ENCODE data around the gene NTN3. TPM values are rescaled to one million over a fixed set of nuclear protein-coding genes. Genes with fewer than 3 reads are reported as not detected.

The NTN3 gene
- total RNA-seq, 2 experiments from 2014 or later = 0.10 TPM; not detected in 1

DNA sequence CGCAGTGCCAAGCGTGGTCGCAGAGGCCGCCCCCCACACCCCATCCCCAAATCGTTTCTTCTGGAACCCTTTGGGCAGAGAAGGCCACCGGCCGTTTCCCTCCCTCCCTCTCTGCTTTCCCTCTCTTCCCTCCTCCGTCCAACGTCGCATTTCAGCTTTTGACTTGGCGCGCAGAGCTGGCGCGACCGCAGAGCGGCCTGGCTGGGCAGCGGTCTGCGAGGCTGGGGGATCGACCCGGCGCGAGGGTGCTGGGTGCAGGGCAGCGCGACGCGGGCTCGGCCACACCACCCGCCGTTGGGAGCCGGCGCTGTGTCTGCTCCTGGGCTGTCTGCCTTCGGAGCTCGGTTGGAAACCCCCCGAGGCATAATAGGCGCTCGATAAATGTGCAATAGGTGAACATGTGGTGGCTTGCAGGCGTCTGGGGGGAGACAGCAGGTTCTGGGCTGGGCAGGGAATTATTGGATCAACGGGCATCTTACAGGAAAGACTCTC, 2.8 kb upstream of the NTN3 start:
- H3K36me3 Mint-ChIP-seq (ENCODE audit: low read depth) = no peaks in the 10 kb centered on the region
- ChIA-PET POLR2A (interaction anchor here (0.9 kb wide), 1 partner anchor 38 kb away, joined by 3 read pairs; the partner anchor contains the start of gene CCNF), CTCF (interaction anchor here (3.3 kb wide), 1 partner anchor 33 kb away, joined by 10 read pairs; no protein-coding TSS in a partner anchor)
- H3K4me1 Mint-ChIP-seq (ENCODE audit: low read depth) = peaks cover 9% of the 10 kb centered on the region
- H3K27ac Mint-ChIP-seq = no peak overlapping the region
- peaks cover 36% of the 10 kb centered on the region for H3K27me3 Mint-ChIP-seq (ENCODE audit: low read depth)
- DNase-seq = no peak
- peak overlapping the region; percentile 18 for H3K4me3 Mint-ChIP-seq
- H3K9me3 Mint-ChIP-seq (ENCODE audit: insufficient read depth) = no peaks in the 10 kb centered on the region
- ATAC-seq = peak; percentile 35

DNA sequence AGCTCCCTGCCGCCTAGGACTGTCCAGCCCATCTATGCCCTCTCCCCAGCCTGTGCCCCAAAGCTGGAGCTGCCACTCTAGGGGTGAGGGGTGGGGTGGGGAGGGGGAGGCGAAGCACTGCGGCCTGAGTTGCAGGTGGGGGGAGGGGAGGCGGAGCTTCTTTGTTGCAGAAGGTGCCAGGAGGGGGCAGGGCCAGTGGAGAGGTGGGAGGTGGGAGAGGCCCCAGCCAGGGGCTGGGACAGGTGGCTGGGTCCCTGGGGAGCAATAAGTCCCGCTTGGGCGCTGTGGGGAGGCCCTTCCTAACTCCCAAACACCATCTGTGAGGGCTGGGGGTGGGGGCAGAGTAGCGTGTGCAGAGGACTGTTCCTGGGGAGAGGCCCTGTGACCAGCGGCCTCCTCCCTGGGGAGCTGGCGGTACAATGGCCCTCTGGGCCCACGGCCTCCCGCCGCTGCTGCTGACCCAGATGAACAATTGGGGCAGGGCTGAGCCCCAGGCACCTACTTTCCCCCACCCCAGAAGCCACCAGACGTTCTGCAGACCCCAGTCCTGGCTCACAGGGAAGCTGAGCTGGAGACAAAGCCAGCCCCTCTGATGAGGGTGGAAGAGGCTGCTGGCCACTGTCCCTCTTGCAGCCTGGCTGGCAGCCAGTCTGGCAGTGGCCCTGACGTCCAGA, 2.2 kb upstream of the NTN3 start:
- DNase-seq (no peak), ATAC-seq (no peak)
- peaks cover 38% of the 10 kb centered on the region for H3K27me3 Mint-ChIP-seq (ENCODE audit: low read depth)
- H3K4me3 Mint-ChIP-seq = peak overlapping the region; percentile 18
- POLR2A ChIA-PET = interaction anchor here (0.9 to 3.2 kb wide), 2 partner anchors 8 to 39 kb away, joined by 3 to 14 read pairs; partner anchors contain the start of genes CCNF and TEDC2
- CTCF ChIA-PET = interaction anchor here (3.3 kb wide), 1 partner anchor 32 kb away, joined by 10 read pairs; no protein-coding TSS in a partner anchor
- H3K4me1 Mint-ChIP-seq (ENCODE audit: low read depth) = peaks cover 11% of the 10 kb centered on the region
- no peaks in the 10 kb centered on the region for H3K36me3 Mint-ChIP-seq (ENCODE audit: low read depth)
- no peak overlapping the region for H3K27ac Mint-ChIP-seq
- no peaks in the 10 kb centered on the region for H3K9me3 Mint-ChIP-seq (ENCODE audit: insufficient read depth)

DNA sequence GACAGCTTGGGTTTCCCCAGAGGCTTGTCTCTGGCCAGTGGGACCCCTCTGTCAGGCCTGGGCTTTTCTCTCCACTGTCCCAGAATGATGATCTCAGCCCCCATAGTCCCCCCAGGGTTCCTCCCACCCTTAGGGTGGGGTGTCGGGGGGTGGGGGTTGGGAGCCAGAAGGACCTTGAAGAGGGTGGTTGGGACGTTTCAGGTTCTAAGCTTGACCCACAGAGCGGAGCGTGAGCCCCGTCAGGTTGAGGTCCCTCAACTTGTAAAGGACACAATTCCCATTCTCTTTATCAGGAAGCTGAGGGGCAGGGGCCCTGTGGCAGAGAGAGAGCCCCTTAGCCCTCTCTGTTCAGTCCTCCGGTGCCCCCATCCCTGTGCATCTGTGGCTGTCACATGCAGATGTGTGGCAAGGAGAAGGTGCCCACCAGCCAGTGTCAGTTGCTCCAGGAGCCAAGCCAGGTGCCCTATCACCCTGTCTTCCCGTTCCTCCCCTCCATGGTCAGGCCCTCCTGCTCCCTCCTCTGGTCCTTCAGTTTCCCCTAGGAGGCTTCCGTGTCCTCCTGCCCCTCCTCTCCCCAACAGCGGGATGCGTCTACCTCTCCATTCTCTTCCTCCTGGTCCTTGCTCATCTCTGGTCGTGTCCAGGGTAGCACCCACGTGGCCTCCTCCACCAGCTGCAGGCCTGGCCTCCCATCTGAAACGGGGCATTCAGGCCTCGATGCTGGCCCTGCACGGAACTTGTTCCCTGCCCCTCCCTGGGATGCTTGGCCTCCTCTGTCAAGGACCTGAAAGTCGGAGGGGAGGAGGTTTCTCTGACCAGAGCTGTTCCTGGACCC, 1.5 kb upstream of the NTN3 start:
- ATAC-seq = no peak
- Mint-ChIP-seq H3K27me3 (ENCODE audit: low read depth) (peaks cover 38% of the 10 kb centered on the region), H3K27ac (peak overlapping the region; percentile 41), H3K36me3 (ENCODE audit: low read depth) (no peaks in the 10 kb centered on the region), H3K4me3 (no peak overlapping the region), H3K9me3 (ENCODE audit: insufficient read depth) (no peaks in the 10 kb centered on the region), H3K4me1 (ENCODE audit: low read depth) (peaks cover 11% of the 10 kb centered on the region)
- DNase-seq = no peak
- ChIA-PET POLR2A (interaction anchor here (0.9 to 3.2 kb wide), 2 partner anchors 9 to 40 kb away, joined by 3 to 14 read pairs; partner anchors contain the start of genes CCNF and TEDC2), CTCF (interaction anchor here (1.4 to 3.3 kb wide), 3 partner anchors 10 to 32 kb away, joined by 3 to 10 read pairs (median 4); partner anchors contain the start of gene TEDC2)

DNA sequence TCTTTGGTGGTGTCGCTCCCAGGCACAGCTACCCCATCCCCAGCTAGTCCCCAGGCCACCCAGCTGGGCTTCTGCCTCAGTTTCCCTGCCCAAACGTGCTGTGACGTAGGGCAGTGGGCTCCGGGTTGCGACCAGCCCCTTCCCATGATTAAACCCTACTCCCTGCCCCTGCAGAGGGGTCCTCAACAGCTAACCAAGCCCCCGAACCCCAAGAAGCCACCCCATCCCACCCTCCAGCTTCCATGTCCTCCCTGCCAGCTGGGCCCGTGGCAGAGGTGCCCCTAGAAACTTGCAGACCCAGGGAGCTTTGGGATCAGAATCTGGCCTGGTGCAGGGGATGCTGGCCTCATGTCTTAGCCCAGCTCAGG, 879 bp upstream of the NTN3 start:
- ChIA-PET POLR2A (interaction anchor here (3.2 kb wide), 1 partner anchor 10 kb away, joined by 14 read pairs; the partner anchor contains the start of gene TEDC2), CTCF (interaction anchor here (1.4 to 3.3 kb wide), 3 partner anchors 11 to 31 kb away, joined by 3 to 10 read pairs (median 4); partner anchors contain the start of gene TEDC2)
- Mint-ChIP-seq H3K36me3 (ENCODE audit: low read depth) (no peaks in the 10 kb centered on the region), H3K27ac (no peak overlapping the region), H3K27me3 (ENCODE audit: low read depth) (peaks cover 38% of the 10 kb centered on the region), H3K4me3 (no peak overlapping the region), H3K9me3 (ENCODE audit: insufficient read depth) (no peaks in the 10 kb centered on the region), H3K4me1 (ENCODE audit: low read depth) (peaks cover 11% of the 10 kb centered on the region)
- no peak for ATAC-seq
- DNase-seq = no peak

DNA sequence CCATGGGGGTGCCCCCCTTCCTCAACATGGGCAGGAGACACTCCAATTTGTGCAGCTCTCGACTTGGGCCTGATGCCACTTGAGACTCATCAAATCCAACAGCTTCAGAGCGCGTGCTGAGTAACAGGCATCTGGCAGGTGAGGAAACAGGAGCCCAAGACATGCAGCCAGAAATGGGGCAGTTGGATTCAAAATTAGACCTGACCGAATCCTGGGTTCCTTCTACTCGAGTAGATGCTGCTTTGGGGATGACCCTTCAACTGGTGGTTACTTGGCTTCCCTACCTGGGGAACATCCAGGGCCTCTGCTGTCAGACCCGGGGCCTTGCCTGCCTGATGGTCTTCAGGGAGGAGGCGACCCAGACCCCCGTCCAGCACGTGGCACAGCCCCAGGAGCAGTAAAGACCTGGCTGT, 488 bp upstream of the NTN3 start:
- Mint-ChIP-seq H3K4me3 (no peak overlapping the region), H3K36me3 (ENCODE audit: low read depth) (no peaks in the 10 kb centered on the region), H3K4me1 (ENCODE audit: low read depth) (peaks cover 11% of the 10 kb centered on the region), H3K9me3 (ENCODE audit: insufficient read depth) (no peaks in the 10 kb centered on the region), H3K27ac (no peak overlapping the region), H3K27me3 (ENCODE audit: low read depth) (peaks cover 38% of the 10 kb centered on the region)
- CTCF ChIA-PET = interaction anchor here (1.4 to 3.3 kb wide), 3 partner anchors 11 to 31 kb away, joined by 3 to 10 read pairs (median 4); partner anchors contain the start of gene TEDC2
- ATAC-seq (no peak), DNase-seq (no peak)
- POLR2A ChIA-PET = interaction anchor here (3.2 kb wide), 1 partner anchor 10 kb away, joined by 14 read pairs; the partner anchor contains the start of gene TEDC2

DNA sequence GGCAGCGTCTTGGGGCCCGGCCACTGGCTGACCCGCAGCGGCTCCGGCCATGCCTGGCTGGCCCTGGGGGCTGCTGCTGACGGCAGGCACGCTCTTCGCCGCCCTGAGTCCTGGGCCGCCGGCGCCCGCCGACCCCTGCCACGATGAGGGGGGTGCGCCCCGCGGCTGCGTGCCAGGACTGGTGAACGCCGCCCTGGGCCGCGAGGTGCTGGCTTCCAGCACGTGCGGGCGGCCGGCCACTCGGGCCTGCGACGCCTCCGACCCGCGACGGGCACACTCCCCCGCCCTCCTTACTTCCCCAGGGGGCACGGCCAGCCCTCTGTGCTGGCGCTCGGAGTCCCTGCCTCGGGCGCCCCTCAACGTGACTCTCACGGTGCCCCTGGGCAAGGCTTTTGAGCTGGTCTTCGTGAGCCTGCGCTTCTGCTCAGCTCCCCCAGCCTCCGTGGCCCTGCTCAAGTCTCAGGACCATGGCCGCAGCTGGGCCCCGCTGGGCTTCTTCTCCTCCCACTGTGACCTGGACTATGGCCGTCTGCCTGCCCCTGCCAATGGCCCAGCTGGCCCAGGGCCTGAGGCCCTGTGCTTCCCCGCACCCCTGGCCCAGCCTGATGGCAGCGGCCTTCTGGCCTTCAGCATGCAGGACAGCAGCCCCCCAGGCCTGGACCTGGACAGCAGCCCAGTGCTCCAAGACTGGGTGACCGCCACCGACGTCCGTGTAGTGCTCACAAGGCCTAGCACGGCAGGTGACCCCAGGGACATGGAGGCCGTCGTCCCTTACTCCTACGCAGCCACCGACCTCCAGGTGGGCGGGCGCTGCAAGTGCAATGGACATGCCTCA, 773 bp downstream of the NTN3 start:
- CTCF ChIA-PET = interaction anchor here (0.5 kb wide), 1 partner anchor 44 kb away, joined by 3 read pairs; no protein-coding TSS in a partner anchor

DNA sequence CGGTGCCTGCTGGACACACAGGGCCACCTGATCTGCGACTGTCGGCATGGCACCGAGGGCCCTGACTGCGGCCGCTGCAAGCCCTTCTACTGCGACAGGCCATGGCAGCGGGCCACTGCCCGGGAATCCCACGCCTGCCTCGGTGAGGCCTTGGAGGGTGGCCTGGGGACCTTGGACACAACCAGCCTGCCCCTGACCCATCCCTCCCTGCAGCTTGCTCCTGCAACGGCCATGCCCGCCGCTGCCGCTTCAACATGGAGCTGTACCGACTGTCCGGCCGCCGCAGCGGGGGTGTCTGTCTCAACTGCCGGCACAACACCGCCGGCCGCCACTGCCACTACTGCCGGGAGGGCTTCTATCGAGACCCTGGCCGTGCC, 1.4 kb downstream of the NTN3 start:
- H3K9me3 Mint-ChIP-seq (ENCODE audit: insufficient read depth) = no peaks in the 10 kb centered on the region
- no peak for ATAC-seq
- H3K27me3 Mint-ChIP-seq (ENCODE audit: low read depth) = peaks cover 31% of the 10 kb centered on the region
- no peak overlapping the region for H3K27ac Mint-ChIP-seq
- peaks cover 25% of the 10 kb centered on the region for H3K4me1 Mint-ChIP-seq (ENCODE audit: low read depth)
- no peak overlapping the region for H3K4me3 Mint-ChIP-seq
- DNase-seq = no peak
- CTCF ChIA-PET = interaction anchor here (0.5 kb wide), 1 partner anchor 44 kb away, joined by 3 read pairs; no protein-coding TSS in a partner anchor
- POLR2A ChIA-PET = interaction anchor here (3.2 kb wide), 1 partner anchor 12 kb away, joined by 14 read pairs; the partner anchor contains the start of gene TEDC2
- H3K36me3 Mint-ChIP-seq (ENCODE audit: low read depth) = no peaks in the 10 kb centered on the region

More for the DNA sequence above, 773 bp downstream of the NTN3 start:
- Mint-ChIP-seq H3K36me3 (ENCODE audit: low read depth) (no peaks in the 10 kb centered on the region), H3K27me3 (ENCODE audit: low read depth) (peaks cover 35% of the 10 kb centered on the region), H3K4me1 (ENCODE audit: low read depth) (peaks cover 23% of the 10 kb centered on the region), H3K9me3 (ENCODE audit: insufficient read depth) (no peaks in the 10 kb centered on the region), H3K4me3 (no peak overlapping the region), H3K27ac (no peak overlapping the region)
- no peak for DNase-seq
- POLR2A ChIA-PET = interaction anchor here (3.2 kb wide), 1 partner anchor 11 kb away, joined by 14 read pairs; the partner anchor contains the start of gene TEDC2
- ATAC-seq = no peak

DNA sequence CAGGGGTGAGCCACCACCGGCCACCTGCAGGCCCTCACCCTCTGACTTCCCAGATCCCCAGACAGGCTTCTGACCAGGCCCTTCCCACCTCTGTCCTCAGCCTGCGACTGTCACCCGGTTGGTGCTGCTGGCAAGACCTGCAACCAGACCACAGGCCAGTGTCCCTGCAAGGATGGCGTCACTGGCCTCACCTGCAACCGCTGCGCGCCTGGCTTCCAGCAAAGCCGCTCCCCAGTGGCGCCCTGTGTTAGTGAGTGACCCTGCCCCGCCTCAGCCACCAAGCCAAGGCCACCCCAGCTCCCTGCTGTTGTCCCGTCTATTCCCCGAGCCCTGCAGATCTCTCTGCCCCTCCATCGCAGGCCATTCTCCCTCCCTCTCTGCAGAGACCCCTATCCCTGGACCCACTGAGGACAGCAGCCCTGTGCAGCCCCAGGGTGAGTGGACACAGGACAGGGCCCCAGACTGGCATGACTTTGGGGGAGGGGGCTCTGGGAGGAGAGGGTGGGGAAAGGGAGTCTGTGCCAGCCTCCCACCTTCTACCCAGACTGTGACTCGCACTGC, 1.9 kb downstream of the NTN3 start:
- Mint-ChIP-seq H3K4me3 (peak overlapping the region; percentile 60), H3K27ac (peak overlapping the region; percentile 60), H3K4me1 (ENCODE audit: low read depth) (peaks cover 28% of the 10 kb centered on the region), H3K36me3 (ENCODE audit: low read depth) (no peaks in the 10 kb centered on the region), H3K27me3 (ENCODE audit: low read depth) (peaks cover 31% of the 10 kb centered on the region), H3K9me3 (ENCODE audit: insufficient read depth) (no peaks in the 10 kb centered on the region)
- no peak for DNase-seq
- ChIA-PET POLR2A (no interaction called here), CTCF (interaction anchor here (0.7 kb wide), 1 partner anchor 44 kb away, joined by 3 read pairs; the partner anchor contains the start of gene CCNF)
- no peak for ATAC-seq

DNA sequence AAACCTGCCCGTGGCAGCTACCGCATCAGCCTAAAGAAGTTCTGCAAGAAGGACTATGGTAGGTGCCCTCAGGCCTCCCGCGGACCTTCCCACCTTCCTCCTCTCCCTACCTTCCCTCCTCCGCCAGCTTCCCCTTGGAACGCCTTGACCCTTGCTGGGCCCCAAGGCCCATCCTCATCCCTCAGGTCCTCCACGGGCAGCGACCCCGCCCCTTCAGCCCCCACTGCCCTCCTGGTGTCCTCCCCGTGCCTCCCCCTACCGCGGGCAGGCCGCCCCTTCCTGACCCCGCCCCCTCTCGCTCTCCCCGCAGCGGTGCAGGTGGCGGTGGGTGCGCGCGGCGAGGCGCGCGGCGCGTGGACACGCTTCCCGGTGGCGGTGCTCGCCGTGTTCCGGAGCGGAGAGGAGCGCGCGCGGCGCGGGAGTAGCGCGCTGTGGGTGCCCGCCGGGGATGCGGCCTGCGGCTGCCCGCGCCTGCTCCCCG, 2.4 kb downstream of the NTN3 start:
- ChIA-PET POLR2A (interaction anchor here (1.3 kb wide), 1 partner anchor 15 kb away, joined by 4 read pairs; no protein-coding TSS in a partner anchor), CTCF (interaction anchor here (0.7 to 1.5 kb wide), 3 partner anchors 13 to 44 kb away, joined by 3 to 4 read pairs (median 3); partner anchors contain the start of genes CCNF and TEDC2)
- peak overlapping the region; percentile 60 for H3K4me3 Mint-ChIP-seq
- peaks cover 26% of the 10 kb centered on the region for H3K4me1 Mint-ChIP-seq (ENCODE audit: low read depth)
- H3K36me3 Mint-ChIP-seq (ENCODE audit: low read depth) = no peaks in the 10 kb centered on the region
- H3K27me3 Mint-ChIP-seq (ENCODE audit: low read depth) = peaks cover 27% of the 10 kb centered on the region
- peak overlapping the region; percentile 60 for H3K27ac Mint-ChIP-seq
- no peak for DNase-seq
- H3K9me3 Mint-ChIP-seq (ENCODE audit: insufficient read depth) = no peaks in the 10 kb centered on the region
- no peak for ATAC-seq

Measured in activated CD8-positive, alpha-beta T cell treated with anti-CD3 and anti-CD28 coated beads, Interleukin-2, amount 10 ng/mL, durations not matched to agents 7 days and 5 days (primary cell).